Effector memory CD4-positive, alpha-beta T cell (primary cell): Measurements from ENCODE around the gene AURKB.

Experiments used
- DNase-seq, 3 donors: peaks; one replicate each; pipeline ENCODE4 v3.0.0-alpha.2; 2020
- H3K27ac ChIP-seq: 2 replicates; pipeline ENCODE4 v1.7.0; 2013; ENCODE audit warnings: mild to moderate bottlenecking, low read length, moderate library complexity; ENCODE audit not compliant: insufficient read depth, poor library complexity, severe bottlenecking
- H3K27me3 ChIP-seq: replicated peaks from 2 replicates; pipeline ENCODE4 v1.7.0; 2013; ENCODE audit warnings: mild to moderate bottlenecking, low read length; ENCODE audit not compliant: insufficient read depth, control insufficient read depth, poor library complexity, severe bottlenecking
- H3K36me3 ChIP-seq: 2 replicates; pipeline ENCODE4 v1.7.0; 2013; ENCODE audit warnings: mild to moderate bottlenecking, low read length, moderate library complexity; ENCODE audit not compliant: control insufficient read depth, insufficient read depth
- H3K4me1 ChIP-seq: 2 replicates; pipeline ENCODE4 v1.7.0; 2013; ENCODE audit warnings: low read length, mild to moderate bottlenecking; ENCODE audit not compliant: control insufficient read depth, insufficient read depth, poor library complexity, severe bottlenecking
- H3K4me3 ChIP-seq: 2 replicates; pipeline ENCODE4 v1.7.0; 2013; ENCODE audit warnings: low read length, low read depth, mild to moderate bottlenecking; ENCODE audit not compliant: insufficient read depth, poor library complexity, severe bottlenecking
- H3K9me3 ChIP-seq: 2 replicates; pipeline ENCODE4 v1.7.0; 2013; ENCODE audit warnings: mild to moderate bottlenecking, low read length, moderate library complexity; ENCODE audit not compliant: control insufficient read depth

The AURKB gene

GRCh38 chr17:8226536-8227237, 16.3 kb upstream of the AURKB start:
- no peak overlapping the region for H3K4me3 ChIP-seq
- no peaks in the 10 kb centered on the region for H3K27me3 ChIP-seq
- H3K36me3 ChIP-seq: peaks cover 44% of the 10 kb centered on the region
- DNase-seq: peak in 1 of 3 donors; percentile 8
- peak overlapping the region; percentile 26 for H3K27ac ChIP-seq
- H3K4me1 ChIP-seq: peaks cover 15% of the 10 kb centered on the region
- H3K9me3 ChIP-seq: no peaks in the 10 kb centered on the region

DNA sequence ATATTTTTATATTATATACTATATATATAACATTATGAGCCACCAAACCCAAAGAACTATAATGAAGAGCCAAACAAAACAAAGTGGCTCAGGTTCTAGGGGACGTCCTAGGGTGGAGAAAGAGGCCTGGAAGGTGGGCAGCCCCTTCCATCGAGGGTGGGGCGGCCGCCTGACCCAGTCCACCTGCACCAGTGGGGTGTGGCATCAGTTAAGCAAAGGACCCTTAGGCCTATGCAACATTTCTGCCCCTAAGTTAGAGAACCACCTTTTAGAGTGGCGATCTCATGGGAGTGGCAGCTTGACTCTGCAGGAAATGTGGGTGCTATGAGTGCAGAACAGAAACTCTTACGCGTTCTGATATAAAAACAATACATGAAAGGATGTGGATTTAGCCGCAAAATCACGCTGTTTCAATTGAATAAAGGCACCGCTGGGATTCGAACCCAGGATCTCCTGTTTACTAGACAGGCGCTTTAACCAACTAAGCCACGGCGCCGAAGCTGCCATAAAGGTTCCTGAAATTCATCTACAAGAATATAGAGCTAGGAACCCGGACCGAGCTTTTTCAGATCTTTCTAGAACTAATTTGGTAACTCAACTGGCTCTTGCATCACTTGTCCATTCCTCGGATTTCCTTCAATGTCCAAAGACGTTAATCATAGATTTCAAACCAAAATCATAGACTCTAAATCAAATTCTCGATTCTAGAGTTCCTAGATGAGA, 15.6 kb upstream of the AURKB start:
- no peak overlapping the region for H3K4me3 ChIP-seq
- H3K27me3 ChIP-seq: no peaks in the 10 kb centered on the region
- H3K4me1 ChIP-seq: peaks cover 15% of the 10 kb centered on the region
- H3K36me3 ChIP-seq: peaks cover 36% of the 10 kb centered on the region
- peak; percentile 23 to 47 (median 39) for DNase-seq
- no peaks in the 10 kb centered on the region for H3K9me3 ChIP-seq
- peak overlapping the region; percentile 26 for H3K27ac ChIP-seq

DNA sequence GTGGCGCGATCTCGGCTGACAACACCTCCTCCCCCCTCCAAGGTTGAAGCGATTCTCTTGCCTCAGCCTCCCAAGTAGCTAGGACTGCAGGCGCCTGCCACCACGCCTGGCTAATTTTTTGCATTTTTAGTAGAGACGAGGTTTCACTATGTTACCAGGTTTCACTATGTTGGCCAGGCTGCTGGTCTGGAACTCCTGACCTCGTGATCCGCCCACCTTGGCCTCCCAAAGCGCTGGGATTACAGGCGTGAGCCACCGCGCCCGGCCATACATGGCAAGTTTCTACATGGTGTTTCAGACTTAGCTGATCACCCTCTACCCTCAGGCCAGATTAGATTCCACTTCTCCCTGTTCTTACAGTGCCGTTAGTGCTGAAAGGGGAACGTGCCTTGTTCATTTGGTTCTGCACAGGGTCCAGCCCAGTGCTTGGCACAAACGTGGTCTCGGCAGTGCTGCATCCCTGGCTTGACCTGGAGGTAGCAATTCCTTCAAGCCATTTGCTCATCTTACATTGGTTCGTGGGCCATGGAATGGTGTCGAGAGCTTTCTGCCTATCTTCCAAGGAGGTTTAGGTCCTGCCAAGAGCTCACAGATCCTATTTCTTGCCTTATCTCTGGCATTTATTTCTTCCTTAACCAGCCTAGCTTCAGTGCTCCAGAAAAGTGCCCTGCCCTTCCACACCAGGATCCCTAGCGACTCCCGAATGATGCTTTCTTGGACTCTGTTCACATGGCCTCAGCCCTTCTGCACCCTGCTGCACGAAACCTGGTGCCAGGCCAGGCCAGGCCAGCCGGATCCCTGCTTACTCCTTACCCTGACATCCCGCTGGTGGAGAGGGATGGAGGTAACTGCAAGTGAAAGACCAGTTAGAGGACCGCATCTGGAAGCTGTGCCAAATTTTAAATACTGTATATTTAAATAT, 14.8 kb upstream of the AURKB start:
- no peak for DNase-seq
- no peak overlapping the region for H3K4me3 ChIP-seq
- no peak overlapping the region for H3K27ac ChIP-seq
- H3K27me3 ChIP-seq: no peaks in the 10 kb centered on the region
- H3K4me1 ChIP-seq: peaks cover 15% of the 10 kb centered on the region
- H3K9me3 ChIP-seq: no peaks in the 10 kb centered on the region
- peaks cover 28% of the 10 kb centered on the region for H3K36me3 ChIP-seq

DNA sequence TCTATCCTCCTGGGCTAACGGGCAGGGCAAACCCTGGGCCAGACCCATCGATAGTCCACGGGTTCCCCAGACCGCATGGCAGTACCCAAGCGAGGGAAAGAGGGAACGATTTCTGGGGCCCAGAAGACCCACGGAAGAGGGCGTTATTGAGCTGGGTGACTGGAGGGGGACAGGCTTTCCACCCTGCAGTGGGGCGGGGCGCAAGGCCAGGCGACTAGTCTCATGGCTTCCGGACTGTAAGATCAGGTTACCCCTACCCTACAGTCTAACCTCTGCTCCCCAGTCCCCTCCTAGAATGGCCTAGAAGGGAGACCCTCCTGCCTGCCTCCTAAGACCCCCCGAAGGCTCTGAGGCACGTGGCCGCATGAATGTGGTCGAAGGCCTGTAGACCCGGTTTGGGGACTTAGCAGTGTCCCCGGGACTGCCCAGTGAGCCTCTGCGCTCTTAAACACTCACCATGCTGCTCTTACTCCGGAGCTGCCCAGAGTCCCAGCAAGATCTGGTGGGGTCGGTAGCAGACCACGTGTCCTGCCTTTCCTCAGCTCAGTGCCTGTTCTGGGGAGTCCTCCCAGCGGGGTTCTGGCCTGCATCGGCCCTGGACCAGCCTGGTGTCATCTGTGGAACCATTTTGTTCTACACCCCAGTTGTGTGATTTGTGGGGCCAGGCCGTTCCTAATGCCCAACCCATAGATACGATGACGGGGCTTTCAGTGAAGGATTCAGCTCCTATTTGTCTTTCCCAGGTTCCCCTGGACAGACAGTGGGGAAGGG, 13.2 kb upstream of the AURKB start:
- peak in 2 of 3 donors; percentile 23 to 24 for DNase-seq
- no peaks in the 10 kb centered on the region for H3K9me3 ChIP-seq
- peak overlapping the region; percentile 73 for H3K4me3 ChIP-seq
- peaks cover 18% of the 10 kb centered on the region for H3K36me3 ChIP-seq
- H3K4me1 ChIP-seq: peaks cover 15% of the 10 kb centered on the region
- H3K27me3 ChIP-seq: no peaks in the 10 kb centered on the region
- peak overlapping the region; percentile 88 for H3K27ac ChIP-seq

- peaks cover 15% of the 10 kb centered on the region for H3K4me1 ChIP-seq
- H3K9me3 ChIP-seq: no peaks in the 10 kb centered on the region
- peak overlapping the region; percentile 73 for H3K4me3 ChIP-seq
- DNase-seq: peak; percentile 76 to 83 (median 81)
- H3K27me3 ChIP-seq: no peaks in the 10 kb centered on the region
- peak overlapping the region; percentile 88 for H3K27ac ChIP-seq
- H3K36me3 ChIP-seq: peaks cover 10% of the 10 kb centered on the region
Observed at GRCh38 chr17:8222630-8223355, 12.4 kb upstream of the AURKB start.

DNA sequence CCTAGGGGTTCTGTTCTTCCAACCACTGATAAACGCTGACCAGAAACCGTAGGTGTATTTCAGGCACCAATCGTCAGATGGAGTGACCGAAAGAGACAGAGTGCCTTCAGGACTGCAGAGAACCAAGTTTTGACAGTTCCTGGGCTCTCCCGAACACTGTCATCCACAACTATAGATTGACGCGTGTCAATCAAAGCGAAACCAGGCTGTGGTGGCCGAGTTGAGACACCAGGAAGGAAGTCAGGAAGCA, 11.9 kb upstream of the AURKB start:
- Histone ChIP-seq H3K4me1 (peaks cover 15% of the 10 kb centered on the region), H3K27ac (peak overlapping the region; percentile 88), H3K36me3 (peaks cover 5% of the 10 kb centered on the region), H3K27me3 (no peaks in the 10 kb centered on the region), H3K9me3 (no peaks in the 10 kb centered on the region), H3K4me3 (peak overlapping the region; percentile 73)
- peak in 2 of 3 donors; percentile 76 to 82 for DNase-seq

DNA sequence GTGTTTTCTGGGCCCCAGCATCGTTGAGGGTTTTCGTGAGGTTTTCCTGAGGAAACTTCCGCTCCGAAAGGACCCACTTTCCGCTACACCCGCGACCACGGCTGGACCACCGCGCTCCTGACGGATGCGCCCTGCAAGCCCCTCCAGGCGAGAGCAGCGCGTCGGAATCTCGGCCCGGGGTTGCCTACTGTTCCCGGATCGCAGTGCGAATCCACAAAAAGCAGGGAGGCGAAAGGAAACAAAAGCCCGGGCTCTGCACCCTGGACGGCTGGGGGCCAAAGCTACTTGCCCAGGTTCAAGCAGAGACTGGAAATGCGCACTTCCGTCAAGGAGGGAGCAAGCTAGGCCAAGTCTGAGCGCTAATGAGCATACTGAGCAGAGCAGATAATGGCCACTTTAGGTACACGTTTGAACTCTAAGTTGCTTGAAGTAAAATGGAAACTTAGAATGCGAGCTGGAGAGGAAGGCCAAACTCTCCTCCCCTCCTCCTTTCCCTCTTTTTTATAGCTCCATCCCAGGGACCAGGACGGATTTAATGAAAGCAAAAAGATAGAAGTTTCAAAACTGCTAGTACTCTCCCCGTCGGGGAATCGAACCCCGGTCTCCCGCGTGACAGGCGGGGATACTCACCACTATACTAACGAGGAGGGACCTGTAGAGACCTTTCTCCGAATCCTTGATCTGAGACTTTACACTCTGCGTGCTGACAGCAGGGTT, 11.4 kb upstream of the AURKB start:
- DNase-seq: peak in 2 of 3 donors; percentile 78 to 84
- no peaks in the 10 kb centered on the region for H3K9me3 ChIP-seq
- H3K36me3 ChIP-seq: peaks cover 5% of the 10 kb centered on the region
- H3K4me1 ChIP-seq: peaks cover 15% of the 10 kb centered on the region
- H3K27ac ChIP-seq: peak overlapping the region; percentile 88
- peak overlapping the region; percentile 73 for H3K4me3 ChIP-seq
- H3K27me3 ChIP-seq: no peaks in the 10 kb centered on the region

GRCh38 chr17:8220783-8221662, 10.6 kb upstream of the AURKB start:
- H3K27me3 ChIP-seq: no peaks in the 10 kb centered on the region
- H3K4me1 ChIP-seq: peaks cover 15% of the 10 kb centered on the region
- peak; percentile 74 to 84 (median 78) for DNase-seq
- H3K4me3 ChIP-seq: peak overlapping the region; percentile 73
- H3K9me3 ChIP-seq: no peaks in the 10 kb centered on the region
- H3K27ac ChIP-seq: peak overlapping the region; percentile 88
- peaks cover 5% of the 10 kb centered on the region for H3K36me3 ChIP-seq
